Mesenchymal stem cell (in vitro differentiated cells and primary cell): Measurements from ENCODE around the gene C10orf71.

Source experiments
- DNase-seq: peaks from one replicate; pipeline ENCODE4 v3.0.0-alpha.2; 2013
- H2AFZ ChIP-seq: one replicate; pipeline ENCODE4 v1.6.1; 2013; ENCODE audit warnings: low read depth, mild to moderate bottlenecking, control low read depth, inconsistent platforms, low read length, moderate library complexity
- H2AK5ac ChIP-seq: 2 replicates; pipeline ENCODE4 v1.6.1; 2013; ENCODE audit warnings: low read length, moderate library complexity, mild to moderate bottlenecking, inconsistent platforms; ENCODE audit not compliant: severe bottlenecking
- H2BK120ac ChIP-seq: one replicate; pipeline ENCODE4 v1.6.1; 2013; ENCODE audit warnings: low read depth, mild to moderate bottlenecking, inconsistent platforms, low read length, moderate library complexity
- H2BK12ac ChIP-seq, 2 experiments: one replicate each; pipeline ENCODE4 v1.6.1; 2013; ENCODE audit warnings: inconsistent platforms in 2 of 2, low read length in 2 of 2, mild to moderate bottlenecking in 2 of 2, moderate library complexity in 2 of 2, control low read depth in 1 of 2
- H2BK15ac ChIP-seq: one replicate; pipeline ENCODE4 v1.6.1; 2013; ENCODE audit warnings: mild to moderate bottlenecking, low read depth, inconsistent platforms; ENCODE audit not compliant: poor library complexity, severe bottlenecking
- H2BK5ac ChIP-seq: 2 replicates; pipeline ENCODE4 v1.6.1; 2013; ENCODE audit warnings: low read depth, mild to moderate bottlenecking, low read length, control low read depth, inconsistent platforms; ENCODE audit not compliant: poor library complexity, severe bottlenecking
- H3K14ac ChIP-seq, 2 experiments: one replicate each; pipeline ENCODE4 v1.6.1; 2013; ENCODE audit warnings: inconsistent platforms in 2 of 2, low read length in 2 of 2, control low read depth in 1 of 2, mild to moderate bottlenecking in 1 of 2, moderate library complexity in 1 of 2
- H3K18ac ChIP-seq, 2 experiments: one replicate each; pipeline ENCODE4 v1.6.1; 2013; ENCODE audit warnings: inconsistent platforms in 2 of 2, low read length in 2 of 2, control low read depth in 1 of 2, low read depth in 1 of 2, mild to moderate bottlenecking in 1 of 2
- H3K23ac ChIP-seq, 2 experiments: one replicate each; pipeline ENCODE4 v1.6.1; 2013; ENCODE audit warnings: inconsistent platforms in 2 of 2, low read length in 2 of 2, mild to moderate bottlenecking in 2 of 2, moderate library complexity in 2 of 2, control low read depth in 1 of 2
- H3K27ac ChIP-seq: 2 replicates; pipeline ENCODE4 v1.5.1; 2013; ENCODE audit warnings: mild to moderate bottlenecking, moderate library complexity, low read length, control low read depth, inconsistent platforms; ENCODE audit not compliant: poor library complexity, severe bottlenecking
- H3K27me3 ChIP-seq, 2 experiments: 2 replicates each; pipeline versions ENCODE4 v1.6.1 to v1.7.0; 2013; ENCODE audit warnings: low read length in 2 of 2, mild to moderate bottlenecking in 2 of 2, moderate library complexity in 2 of 2, control low read depth in 1 of 2, inconsistent platforms in 1 of 2; ENCODE audit not compliant: control insufficient read depth in 1 of 2, insufficient read depth in 1 of 2
- H3K36me3 ChIP-seq, 2 experiments: 2 replicates each; pipeline versions ENCODE4 v1.6.1 to v1.7.0; 2013; ENCODE audit warnings: low read length in 2 of 2, control low read depth in 1 of 2, inconsistent platforms in 1 of 2, low read depth in 1 of 2, mild to moderate bottlenecking in 1 of 2; ENCODE audit not compliant: insufficient read depth in 2 of 2, control insufficient read depth in 1 of 2
- H3K4ac ChIP-seq, 2 experiments: one replicate each; pipeline ENCODE4 v1.6.1; 2013; ENCODE audit warnings: inconsistent platforms in 2 of 2, low read length in 2 of 2, mild to moderate bottlenecking in 2 of 2, moderate library complexity in 2 of 2, control low read depth in 1 of 2, low read depth in 1 of 2
- H3K4me1 ChIP-seq: 2 replicates; pipeline ENCODE4 v1.6.1; 2013; ENCODE audit warnings: low read depth, low read length, control low read depth; ENCODE audit not compliant: control insufficient read depth, insufficient read depth
- H3K4me2 ChIP-seq: 2 replicates; pipeline ENCODE4 v1.6.1; 2013; ENCODE audit warnings: low read length, mild to moderate bottlenecking, inconsistent platforms; ENCODE audit not compliant: poor library complexity, severe bottlenecking
- H3K4me3 ChIP-seq, 2 experiments: 2 replicates each; pipeline versions ENCODE4 v1.5.1 to v1.7.0; 2013; ENCODE audit warnings: low read length in 2 of 2, mild to moderate bottlenecking in 2 of 2, control low read depth in 1 of 2, low read depth in 1 of 2; ENCODE audit not compliant: insufficient read depth in 1 of 2
- H3K79me1 ChIP-seq: replicated peaks from 2 replicates; pipeline ENCODE4 v1.6.1; 2013; ENCODE audit warnings: mild to moderate bottlenecking, control low read depth, low read length, inconsistent platforms; ENCODE audit not compliant: poor library complexity, severe bottlenecking
- H3K9ac ChIP-seq: 2 replicates; pipeline ENCODE4 v1.7.0; 2013; ENCODE audit warnings: mild to moderate bottlenecking, low read length, moderate library complexity
- H3K9me3 ChIP-seq: 2 replicates; pipeline ENCODE4 v1.7.0; 2013; ENCODE audit warnings: mild to moderate bottlenecking, low read length; ENCODE audit not compliant: control insufficient read depth
- H4K8ac ChIP-seq: one replicate; pipeline ENCODE4 v1.6.1; 2013; ENCODE audit warnings: inconsistent platforms, mild to moderate bottlenecking, low read length, moderate library complexity
- H4K91ac ChIP-seq: one replicate; pipeline ENCODE4 v1.6.1; 2013; ENCODE audit warnings: mild to moderate bottlenecking, low read length, inconsistent platforms
- WGBS: methylation state at CpG from one replicate; pipeline ENCODE4 v1.1.7; 2013; ENCODE audit warnings: mixed read lengths; 5-methylcytosine and 5-hydroxymethylcytosine counted together

Gene C10orf71

DNA sequence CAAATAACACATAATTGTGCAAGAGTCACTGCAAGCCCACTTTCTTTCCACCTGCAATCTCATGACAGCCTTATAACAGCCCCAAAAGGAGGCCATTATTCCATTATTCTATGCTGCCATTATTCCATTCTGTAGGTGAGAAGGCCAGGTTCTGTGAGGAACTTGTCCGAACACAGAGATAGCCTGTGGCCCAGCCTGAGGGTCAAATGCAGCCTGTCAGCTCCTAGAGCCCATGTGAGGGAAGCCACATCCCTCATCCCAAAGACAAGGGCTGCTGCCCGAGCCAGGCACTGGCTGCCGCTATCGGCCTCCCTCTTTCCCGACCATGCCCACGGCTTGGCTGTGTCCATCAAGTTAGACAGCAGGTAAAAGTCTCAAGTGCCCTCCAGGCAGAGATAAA, 24.1 kb upstream of the C10orf71 start:
- no peak overlapping the region for H2BK5ac ChIP-seq
- no peak overlapping the region for H3K9ac ChIP-seq
- no peak overlapping the region for H4K8ac ChIP-seq
- no peak overlapping the region for H4K91ac ChIP-seq
- H3K4me3 ChIP-seq = no peak overlapping the region
- no peak overlapping the region for H2AFZ ChIP-seq
- no peak overlapping the region for H3K4me2 ChIP-seq
- no peaks in the 10 kb centered on the region for H3K4me1 ChIP-seq
- H3K18ac ChIP-seq = no peak overlapping the region
- H3K27ac ChIP-seq = no peak overlapping the region
- no peak overlapping the region for H3K14ac ChIP-seq
- no peaks in the 10 kb centered on the region for H3K27me3 ChIP-seq
- no peak overlapping the region for H3K23ac ChIP-seq
- H2BK12ac ChIP-seq = no peak overlapping the region
- no peak overlapping the region for H2AK5ac ChIP-seq
- H3K79me1 ChIP-seq = no peaks in the 10 kb centered on the region
- H3K36me3 ChIP-seq = no peaks in the 10 kb centered on the region
- no peak overlapping the region for H3K4ac ChIP-seq
- H2BK15ac ChIP-seq = no peak overlapping the region
- 65% methylated on average over 6 of the region's 6 CpGs for WGBS
- H2BK120ac ChIP-seq = no peak overlapping the region
- DNase-seq = no peak
- no peaks in the 10 kb centered on the region for H3K9me3 ChIP-seq

DNA sequence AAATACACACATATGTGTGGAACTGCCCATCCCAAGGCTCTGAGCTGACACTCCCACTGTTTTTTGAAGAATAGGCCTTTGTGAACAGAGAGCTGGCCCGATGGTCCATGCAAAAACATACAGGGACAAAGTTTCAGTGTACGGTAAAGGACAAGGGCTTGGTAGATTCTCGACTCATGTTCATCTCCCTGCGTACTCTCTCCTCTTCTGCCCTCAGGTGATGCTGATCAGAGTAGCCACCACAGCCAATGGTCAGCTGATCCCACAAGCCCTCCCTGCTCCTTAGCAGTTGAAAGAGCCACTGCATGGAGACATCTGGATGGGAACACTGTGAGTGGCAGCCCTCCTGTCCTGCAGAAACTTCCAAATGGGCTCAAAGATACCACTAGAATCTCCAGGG, 23.1 kb upstream of the C10orf71 start:
- no peak overlapping the region for H3K18ac ChIP-seq
- 96% methylated on average over 4 of the region's 4 CpGs for WGBS
- H3K4me2 ChIP-seq = no peak overlapping the region
- no peak overlapping the region for H2BK5ac ChIP-seq
- H3K27me3 ChIP-seq = no peaks in the 10 kb centered on the region
- no peak overlapping the region for H2BK120ac ChIP-seq
- H3K4ac ChIP-seq = no peak overlapping the region
- H3K23ac ChIP-seq = no peak overlapping the region
- no peak overlapping the region for H2AK5ac ChIP-seq
- no peaks in the 10 kb centered on the region for H3K36me3 ChIP-seq
- no peak overlapping the region for H3K27ac ChIP-seq
- H3K9me3 ChIP-seq = no peaks in the 10 kb centered on the region
- no peak for DNase-seq
- no peaks in the 10 kb centered on the region for H3K4me1 ChIP-seq
- H3K4me3 ChIP-seq = no peak overlapping the region
- no peak overlapping the region for H3K14ac ChIP-seq
- no peak overlapping the region for H2AFZ ChIP-seq
- H2BK12ac ChIP-seq = no peak overlapping the region
- no peak overlapping the region for H2BK15ac ChIP-seq
- no peak overlapping the region for H4K91ac ChIP-seq
- H3K79me1 ChIP-seq = no peaks in the 10 kb centered on the region
- no peak overlapping the region for H4K8ac ChIP-seq
- H3K9ac ChIP-seq = no peak overlapping the region

DNA sequence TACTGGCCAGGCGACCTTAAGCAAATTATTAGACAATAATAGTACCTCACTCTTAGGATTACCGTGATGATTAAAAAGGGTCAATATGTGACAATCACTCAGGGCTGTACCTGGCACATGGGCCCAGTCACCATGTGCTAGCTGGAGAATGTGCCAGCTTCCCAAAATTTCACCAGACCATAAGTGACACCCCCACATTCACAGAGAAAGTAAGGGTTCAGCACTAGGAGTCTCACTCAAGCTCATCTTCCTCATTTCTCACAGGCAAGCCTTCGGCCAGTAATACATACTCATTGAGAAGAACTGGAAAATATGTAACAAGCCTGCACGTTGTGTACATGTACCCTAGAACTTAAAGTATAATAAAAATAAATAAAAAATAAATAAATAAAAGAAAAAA, 22.4 kb upstream of the C10orf71 start:
- Histone ChIP-seq H3K4ac (no peak overlapping the region), H3K27me3 (no peaks in the 10 kb centered on the region), H3K4me1 (no peaks in the 10 kb centered on the region), H2BK12ac (no peak overlapping the region), H3K18ac (no peak overlapping the region), H3K4me3 (no peak overlapping the region), H2AK5ac (no peak overlapping the region), H2BK120ac (no peak overlapping the region), H2BK5ac (no peak overlapping the region), H4K91ac (no peak overlapping the region), H2BK15ac (no peak overlapping the region), H3K9ac (no peak overlapping the region), H3K36me3 (no peaks in the 10 kb centered on the region), H3K14ac (no peak overlapping the region), H3K9me3 (no peaks in the 10 kb centered on the region), H3K23ac (no peak overlapping the region), H2AFZ (no peak overlapping the region), H3K4me2 (no peak overlapping the region), H4K8ac (no peak overlapping the region), H3K79me1 (no peaks in the 10 kb centered on the region), H3K27ac (no peak overlapping the region)
- DNase-seq = no peak
- WGBS = 92% methylated on average over 3 of the region's 4 CpGs

DNA sequence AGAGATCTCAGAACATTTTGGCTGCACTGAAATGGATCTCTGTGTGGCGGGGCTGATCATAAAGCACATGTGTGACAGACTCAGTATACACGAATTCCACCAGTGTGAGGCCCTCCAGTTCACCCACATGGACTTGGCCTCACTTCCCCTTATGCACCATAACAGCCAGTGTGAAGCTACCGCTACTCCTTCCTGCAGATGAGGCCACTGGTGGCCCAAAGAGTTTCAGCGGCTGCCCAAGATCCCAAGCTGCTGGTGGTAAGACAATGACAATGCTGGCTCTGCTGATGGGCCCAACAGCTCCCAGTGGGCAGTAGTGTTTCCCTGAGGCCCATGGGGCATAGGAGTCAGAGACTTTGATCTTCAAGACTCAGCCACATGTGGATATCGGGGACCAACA, 21.0 kb upstream of the C10orf71 start:
- 82% methylated on average over 4 of the region's 5 CpGs for WGBS
- H3K27me3 ChIP-seq = no peaks in the 10 kb centered on the region

More for the DNA sequence above, 21.0 kb upstream of the C10orf71 start:
- Histone ChIP-seq H2AK5ac (no peak overlapping the region), H4K8ac (no peak overlapping the region), H4K91ac (no peak overlapping the region), H2BK120ac (no peak overlapping the region), H3K4me1 (no peaks in the 10 kb centered on the region), H3K36me3 (no peaks in the 10 kb centered on the region), H3K79me1 (no peaks in the 10 kb centered on the region), H3K23ac (no peak overlapping the region), H3K4me2 (no peak overlapping the region), H3K9me3 (no peaks in the 10 kb centered on the region), H2AFZ (no peak overlapping the region), H3K27ac (no peak overlapping the region), H3K18ac (no peak overlapping the region), H3K9ac (no peak overlapping the region), H3K14ac (no peak overlapping the region), H3K4me3 (no peak overlapping the region), H3K4ac (no peak overlapping the region), H2BK12ac (no peak overlapping the region), H2BK5ac (no peak overlapping the region), H2BK15ac (no peak overlapping the region)
- no peak for DNase-seq
